ENCODE results near the gene LRP1B. TPM values are rescaled to one million over a fixed set of nuclear protein-coding genes. Genes with fewer than 3 reads are reported as not detected.
A peak's percentile ranks its signal among the peaks of the same experiment; 100 is the strongest.
"Not testable (repeated sequence)": the region's sequence is repeated elsewhere in the genome, so short reads cannot be mapped to it uniquely, and the experiment has no call there.

Gene LRP1B
- total RNA-seq, 1 experiment from 2014 or later: not detected

GRCh38 chr2:141899740-141900139 is 231.1 kb downstream of the LRP1B start:
- Histone ChIP-seq H3K36me3 (no peaks in the 10 kb centered on the region), H3K9me3 (no peaks in the 10 kb centered on the region), H3K27me3 (no peaks in the 10 kb centered on the region), H3K4me3 (no peak overlapping the region)
- DNase-seq: no peak

DNA sequence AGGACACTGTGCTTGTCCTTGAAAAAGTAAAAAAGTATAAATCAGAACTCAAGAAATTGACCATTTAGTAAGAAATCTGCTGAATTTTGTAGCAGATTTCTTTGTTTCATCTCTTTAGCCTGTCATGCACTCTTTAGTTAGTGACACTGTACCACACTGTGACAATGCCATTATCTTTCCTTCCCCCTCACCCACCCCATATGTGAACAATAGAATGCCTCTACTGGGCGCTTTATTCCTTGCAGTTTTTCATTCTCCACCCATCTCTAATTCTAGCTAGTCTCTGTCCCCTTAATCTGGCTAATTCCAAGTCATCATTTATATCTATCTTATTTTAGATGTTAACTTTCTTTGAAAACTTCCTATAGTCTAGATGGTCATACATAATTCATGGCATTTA is 241.0 kb downstream of the LRP1B start:
- Histone ChIP-seq H3K36me3 (no peaks in the 10 kb centered on the region), H3K27me3 (no peaks in the 10 kb centered on the region), H3K9me3 (no peaks in the 10 kb centered on the region; the same call in 1 of the 2 replicates), H3K4me3 (no peak overlapping the region)
- no peak for DNase-seq

DNA sequence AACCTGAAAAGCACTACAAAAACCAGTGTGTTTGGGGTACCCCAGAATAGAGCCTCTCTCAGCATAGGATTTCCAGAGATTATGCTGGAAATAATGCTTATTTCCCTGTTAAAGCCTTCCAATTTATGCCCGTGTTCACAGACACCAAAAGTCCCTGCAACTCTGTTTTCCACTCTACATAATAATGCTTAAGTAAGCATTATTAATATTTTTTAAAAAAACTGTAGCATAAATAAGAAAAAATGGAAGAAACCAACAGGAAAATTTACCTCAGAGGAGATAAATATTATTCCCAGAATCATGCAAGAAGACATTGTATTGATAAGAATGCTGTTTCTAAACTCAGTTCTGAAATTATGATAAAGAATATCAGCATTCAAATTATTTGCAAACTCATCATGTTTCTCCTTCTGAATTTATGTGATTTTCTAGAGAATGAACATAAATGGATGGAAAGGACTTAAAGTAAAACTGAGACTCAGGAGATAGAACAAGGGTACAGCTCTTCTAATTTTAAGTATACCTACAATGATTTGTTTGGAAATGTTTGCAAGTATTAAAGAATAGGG is 241.7 kb downstream of the LRP1B start:
- Histone ChIP-seq H3K4me3 (no peak overlapping the region), H3K9me3 (no peaks in the 10 kb centered on the region; the same call in 1 of the 2 replicates), H3K36me3 (no peaks in the 10 kb centered on the region), H3K27me3 (no peaks in the 10 kb centered on the region)
- DNase-seq: no peak

GRCh38 chr2:141887363-141887762 is 243.5 kb downstream of the LRP1B start:
- Histone ChIP-seq H3K4me3 (no peak overlapping the region), H3K9me3 (no peaks in the 10 kb centered on the region; the same call in 1 of the 2 replicates), H3K27me3 (no peaks in the 10 kb centered on the region), H3K36me3 (no peaks in the 10 kb centered on the region)
- DNase-seq: no peak

- Histone ChIP-seq H3K36me3 (no peaks in the 10 kb centered on the region), H3K9me3 (no peaks in the 10 kb centered on the region), H3K4me3 (no peak overlapping the region), H3K27me3 (no peaks in the 10 kb centered on the region)
- peak; percentile 15 for DNase-seq
Measured at GRCh38 chr2:141878016-141878415, 252.8 kb downstream of the LRP1B start.

GRCh38 chr2:141871913-141872634 is 258.7 kb downstream of the LRP1B start:
- no peaks in the 10 kb centered on the region for H3K27me3 ChIP-seq
- DNase-seq: no peak
- no peaks in the 10 kb centered on the region for H3K9me3 ChIP-seq
- H3K36me3 ChIP-seq: no peaks in the 10 kb centered on the region
- H3K4me3 ChIP-seq: no peak overlapping the region

DNA sequence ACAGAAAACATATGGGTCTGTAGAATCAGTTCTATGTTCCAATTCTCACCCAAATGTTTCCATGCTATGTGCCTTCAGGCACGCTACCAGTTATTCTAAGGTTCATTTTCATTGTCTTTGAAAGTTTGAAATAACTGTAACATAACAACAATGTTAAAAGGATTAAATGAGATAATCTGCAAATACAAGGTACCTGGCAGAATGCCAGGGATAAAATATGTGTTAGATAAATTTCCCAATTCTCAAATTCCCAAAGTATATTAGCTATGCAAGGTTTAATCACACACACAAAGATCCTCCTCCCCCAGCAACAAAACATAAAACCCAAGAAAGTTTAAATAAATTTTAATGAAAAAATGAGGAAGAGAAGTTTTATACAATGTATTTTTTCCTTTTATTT is 261.2 kb downstream of the LRP1B start:
- no peak for DNase-seq
- Histone ChIP-seq H3K36me3 (no peaks in the 10 kb centered on the region), H3K4me3 (no peak overlapping the region), H3K9me3 (no peaks in the 10 kb centered on the region), H3K27me3 (no peaks in the 10 kb centered on the region)

GRCh38 chr2:141863964-141864363 is 266.9 kb downstream of the LRP1B start:
- no peak for DNase-seq
- Histone ChIP-seq H3K4me3 (no peak overlapping the region), H3K27me3 (no peaks in the 10 kb centered on the region), H3K36me3 (no peaks in the 10 kb centered on the region), H3K9me3 (no peaks in the 10 kb centered on the region)

DNA sequence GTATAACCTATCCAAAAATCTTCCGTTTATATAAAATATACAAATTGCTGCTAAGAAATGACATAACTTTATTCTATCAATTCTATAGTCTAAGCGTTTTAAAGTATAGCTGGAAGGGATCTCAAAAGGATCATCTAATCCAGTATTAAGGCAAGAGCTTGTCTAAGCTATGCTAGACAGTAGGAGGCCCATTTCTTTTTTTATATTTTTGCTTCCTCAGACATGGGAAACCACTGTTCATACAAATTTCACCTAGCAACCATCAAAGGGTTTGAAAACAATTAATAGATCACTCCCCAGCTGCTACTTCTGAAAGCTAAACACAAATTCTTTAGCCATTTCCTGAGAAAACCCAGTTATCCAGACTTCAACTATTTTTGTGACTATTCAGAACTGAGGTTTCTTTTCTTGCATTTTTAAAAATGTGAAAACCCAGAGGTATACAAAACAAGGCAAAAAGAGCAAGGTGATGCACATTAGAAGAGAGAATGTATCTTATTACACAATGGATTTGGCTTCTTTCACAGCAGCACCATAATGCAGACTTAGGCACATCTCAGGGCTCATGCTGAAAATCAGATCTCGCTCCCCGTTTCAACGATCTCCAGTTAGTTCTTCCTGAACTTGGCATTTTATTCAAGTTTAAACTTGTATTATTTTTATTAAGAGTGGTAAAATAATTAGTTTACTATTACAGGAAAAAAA is 274.4 kb downstream of the LRP1B start:
- no peak overlapping the region for H3K4me3 ChIP-seq
- H3K27me3 ChIP-seq: no peaks in the 10 kb centered on the region
- DNase-seq: no peak
- H3K9me3 ChIP-seq: no peaks in the 10 kb centered on the region
- H3K36me3 ChIP-seq: no peaks in the 10 kb centered on the region

DNA sequence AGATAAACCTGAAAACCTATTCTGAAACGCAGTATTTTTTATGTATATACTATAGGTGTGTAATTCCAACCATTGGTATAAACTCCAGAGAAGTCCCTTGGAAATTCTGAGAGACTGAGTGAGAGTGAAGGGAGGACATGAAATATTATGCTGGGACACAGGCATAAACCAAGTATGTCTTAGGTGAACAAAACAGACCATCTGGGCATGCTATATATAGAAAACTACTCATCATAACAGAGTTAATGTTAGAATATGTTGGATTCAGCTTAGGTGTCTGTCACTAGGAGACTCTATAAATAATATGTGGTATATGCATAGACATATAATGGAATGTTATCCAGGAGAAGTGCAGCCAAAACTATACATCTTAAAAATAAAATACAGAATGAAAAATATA is 282.6 kb downstream of the LRP1B start:
- H3K27me3 ChIP-seq: no peaks in the 10 kb centered on the region
- H3K36me3 ChIP-seq: no peaks in the 10 kb centered on the region
- H3K4me3 ChIP-seq: no peak overlapping the region
- DNase-seq: no peak
- no peaks in the 10 kb centered on the region for H3K9me3 ChIP-seq

DNA sequence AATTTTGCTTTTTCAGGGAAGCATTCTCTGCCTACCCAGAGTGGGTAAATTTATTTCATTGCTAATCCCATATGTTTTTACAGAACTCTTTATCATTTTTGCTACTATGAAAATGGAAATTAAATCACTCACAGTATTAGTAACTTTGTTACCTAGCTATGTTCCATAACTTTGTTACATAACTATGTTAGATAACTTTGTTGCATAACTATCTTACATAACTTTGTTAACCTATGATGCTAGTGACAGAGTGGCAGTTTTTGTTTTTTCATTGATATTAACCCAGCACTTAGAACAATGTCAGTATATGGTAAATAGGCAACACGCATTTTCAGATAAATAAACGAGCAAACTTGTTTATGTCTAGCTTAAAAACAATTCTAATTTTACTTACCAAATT is 286.6 kb downstream of the LRP1B start:
- H3K27me3 ChIP-seq: no peaks in the 10 kb centered on the region
- H3K4me3 ChIP-seq: no peak overlapping the region
- DNase-seq: no peak
- H3K36me3 ChIP-seq: no peaks in the 10 kb centered on the region
- H3K9me3 ChIP-seq: no peaks in the 10 kb centered on the region

DNA sequence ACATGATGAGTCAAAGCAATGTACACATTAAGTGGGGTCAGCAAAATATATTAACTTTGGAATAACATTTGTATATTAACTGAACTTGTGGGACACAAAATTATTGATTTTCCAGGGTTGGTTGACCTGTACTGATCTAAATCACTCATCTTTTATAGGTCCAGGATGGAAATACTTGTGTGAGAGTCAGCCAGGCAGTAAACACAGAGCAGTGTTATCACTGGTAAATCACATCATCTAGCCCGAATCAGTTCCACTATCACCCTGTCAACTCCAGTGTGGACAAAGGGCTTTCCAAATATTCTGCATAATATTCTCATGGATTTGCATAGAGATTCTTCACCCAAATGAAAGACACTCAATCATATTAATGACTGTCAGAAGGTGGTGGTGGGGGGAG is 295.7 kb downstream of the LRP1B start:
- H3K36me3 ChIP-seq: no peaks in the 10 kb centered on the region
- no peak for DNase-seq
- no peak overlapping the region for H3K4me3 ChIP-seq
- H3K27me3 ChIP-seq: no peaks in the 10 kb centered on the region
- no peaks in the 10 kb centered on the region for H3K9me3 ChIP-seq

- H3K9me3 ChIP-seq: no peaks in the 10 kb centered on the region
- no peaks in the 10 kb centered on the region for H3K36me3 ChIP-seq
- no peaks in the 10 kb centered on the region for H3K27me3 ChIP-seq
- DNase-seq: no peak
- no peak overlapping the region for H3K4me3 ChIP-seq
Measured at GRCh38 chr2:141828761-141829160, 302.1 kb downstream of the LRP1B start.

- Histone ChIP-seq H3K27me3 (no peaks in the 10 kb centered on the region), H3K4me3 (no peak overlapping the region), H3K36me3 (no peaks in the 10 kb centered on the region), H3K9me3 (no peaks in the 10 kb centered on the region)
- no peak for DNase-seq
Measured at GRCh38 chr2:141824790-141825189, 306.0 kb downstream of the LRP1B start.

DNA sequence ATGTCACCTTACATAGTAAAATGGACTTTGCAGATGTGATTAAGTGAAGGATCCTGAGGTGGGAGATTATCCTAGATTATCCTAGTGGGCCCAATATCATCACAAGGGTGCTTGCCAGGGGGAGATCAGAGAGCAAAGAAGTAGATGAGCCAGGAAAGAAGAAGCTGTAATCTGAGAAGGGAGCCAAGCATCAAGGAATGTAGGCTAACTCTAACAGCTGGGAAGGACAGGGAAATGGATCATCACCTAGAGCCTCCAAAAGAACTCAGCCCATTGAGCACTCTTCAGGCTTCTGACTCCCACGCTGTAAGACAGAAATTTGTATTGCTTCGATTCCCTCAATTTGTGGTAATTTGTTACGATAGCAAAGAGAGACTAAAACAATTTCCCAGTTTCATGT is 309.9 kb downstream of the LRP1B start:
- Histone ChIP-seq H3K9me3 (no peaks in the 10 kb centered on the region), H3K27me3 (no peaks in the 10 kb centered on the region), H3K36me3 (no peaks in the 10 kb centered on the region), H3K4me3 (no peak overlapping the region)
- DNase-seq: no peak

DNA sequence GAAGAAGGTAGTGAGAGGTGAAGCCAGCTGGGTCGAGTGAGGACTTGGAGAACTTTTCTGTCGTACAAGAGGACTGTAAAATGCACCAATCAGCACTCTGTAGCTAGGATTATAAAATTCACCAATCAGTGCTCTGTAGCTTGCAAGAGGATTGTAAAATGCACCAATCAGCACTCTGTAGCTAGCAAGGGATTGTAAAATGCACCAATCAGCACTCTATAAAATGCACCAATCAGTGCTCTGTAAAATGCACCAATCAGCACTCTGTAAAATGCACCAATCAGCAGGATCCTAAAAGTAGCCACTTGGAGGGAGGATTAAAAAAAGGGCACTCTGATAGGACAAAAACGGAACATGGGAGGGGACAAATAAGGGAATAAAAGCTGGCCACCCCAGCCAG is 315.5 kb downstream of the LRP1B start:
- not testable (repeated sequence) for H3K9me3 ChIP-seq, H3K4me3 ChIP-seq, DNase-seq, H3K27me3 ChIP-seq, H3K36me3 ChIP-seq

- Histone ChIP-seq H3K9me3 (peaks cover 2% of the 10 kb centered on the region), H3K4me3 (no peak overlapping the region), H3K36me3 (no peaks in the 10 kb centered on the region), H3K27me3 (no peaks in the 10 kb centered on the region)
- no peak for DNase-seq
Measured at GRCh38 chr2:141814150-141814549, 316.7 kb downstream of the LRP1B start.

- Histone ChIP-seq H3K36me3 (no peaks in the 10 kb centered on the region), H3K9me3 (peaks cover 2% of the 10 kb centered on the region), H3K4me3 (no peak overlapping the region), H3K27me3 (no peaks in the 10 kb centered on the region)
- DNase-seq: no peak
Measured at GRCh38 chr2:141810148-141810547, 320.7 kb downstream of the LRP1B start.

All from MG63 (cell line).